Skin of body (tissue), 2 donors: ENCODE measurements around the gene F2RL2. TPM values are rescaled to one million over a fixed set of nuclear protein-coding genes. Genes with fewer than 3 reads are reported as not detected.

Experiments used
- DNase-seq: peaks from one replicate; lab custom pipeline; 2025; lab: John Stamatoyannopoulos, UW
- total RNA-seq: library from RNA; depleted of rRNA; stranded (reverse); fragments of >200 nt; gene quantifications from one replicate; pipeline ENCODE4 v1.2.3, GENCODE V29; 2014

Gene F2RL2
- total RNA-seq, 1 donor from 2014 or later = 12.3 TPM

DNA sequence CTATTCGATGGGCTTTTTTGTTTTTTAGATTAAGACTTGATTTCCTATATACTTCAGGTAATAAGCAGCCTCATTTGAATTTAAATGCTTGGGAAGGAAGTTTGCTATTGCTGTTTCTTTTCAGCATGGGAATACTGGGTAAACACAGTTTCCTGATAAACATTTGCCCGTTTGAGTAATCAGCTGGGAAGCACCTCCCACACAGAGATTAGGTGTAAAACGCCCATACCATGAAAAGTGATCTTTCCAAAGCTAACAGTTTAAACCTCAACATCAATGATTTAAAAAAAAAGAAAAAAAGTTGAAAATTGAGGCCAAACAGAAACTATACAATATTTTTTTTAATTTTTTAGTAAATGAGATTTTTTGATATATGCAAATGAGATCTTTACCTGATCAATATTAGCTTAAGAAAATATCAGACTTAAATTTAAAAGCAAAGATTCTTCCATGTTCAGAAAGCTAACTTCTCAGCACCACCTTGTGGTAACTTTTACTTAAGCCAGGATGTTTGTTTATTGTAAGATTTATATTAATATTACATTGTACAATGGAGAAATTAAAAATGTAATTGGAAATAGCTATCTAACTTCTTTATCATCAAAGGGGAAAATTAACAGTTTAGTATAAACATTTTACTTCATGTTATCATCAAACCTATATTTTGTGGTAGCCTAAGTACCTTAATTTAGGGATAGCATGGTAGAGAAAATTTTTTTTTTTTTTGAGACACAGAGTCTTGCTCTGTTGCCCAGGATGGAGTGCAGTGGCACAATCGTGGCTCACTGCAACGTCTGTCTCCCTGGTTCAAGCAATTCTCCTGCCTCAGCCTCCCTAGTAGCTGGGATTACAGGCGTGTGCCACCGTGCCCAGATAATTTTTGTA is 39.8 kb downstream of the F2RL2 start:
- peak; percentile 20 for DNase-seq

GRCh38 chr5:76582230-76583162 is 40.7 kb downstream of the F2RL2 start:
- peak; percentile 31 for DNase-seq

DNA sequence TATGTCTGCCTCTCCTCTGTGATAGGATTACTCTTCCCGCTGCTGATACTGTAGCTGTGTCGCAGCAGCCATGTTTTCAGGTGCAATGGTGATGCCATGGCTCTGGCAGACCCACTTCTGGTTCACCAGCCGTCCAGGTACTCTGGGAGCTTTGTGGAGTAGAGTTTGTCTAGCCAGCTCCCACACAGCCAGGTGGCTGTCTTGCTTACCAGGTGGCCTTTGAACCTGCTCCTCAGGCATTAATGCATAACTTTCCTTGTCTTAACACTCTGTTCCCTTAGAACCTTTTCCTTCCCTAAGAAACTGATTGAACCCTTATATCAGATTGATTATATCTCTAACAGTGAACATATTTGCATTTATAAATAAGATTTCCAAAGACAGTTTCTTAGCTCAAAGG is 42.2 kb downstream of the F2RL2 start:
- DNase-seq = no peak

DNA sequence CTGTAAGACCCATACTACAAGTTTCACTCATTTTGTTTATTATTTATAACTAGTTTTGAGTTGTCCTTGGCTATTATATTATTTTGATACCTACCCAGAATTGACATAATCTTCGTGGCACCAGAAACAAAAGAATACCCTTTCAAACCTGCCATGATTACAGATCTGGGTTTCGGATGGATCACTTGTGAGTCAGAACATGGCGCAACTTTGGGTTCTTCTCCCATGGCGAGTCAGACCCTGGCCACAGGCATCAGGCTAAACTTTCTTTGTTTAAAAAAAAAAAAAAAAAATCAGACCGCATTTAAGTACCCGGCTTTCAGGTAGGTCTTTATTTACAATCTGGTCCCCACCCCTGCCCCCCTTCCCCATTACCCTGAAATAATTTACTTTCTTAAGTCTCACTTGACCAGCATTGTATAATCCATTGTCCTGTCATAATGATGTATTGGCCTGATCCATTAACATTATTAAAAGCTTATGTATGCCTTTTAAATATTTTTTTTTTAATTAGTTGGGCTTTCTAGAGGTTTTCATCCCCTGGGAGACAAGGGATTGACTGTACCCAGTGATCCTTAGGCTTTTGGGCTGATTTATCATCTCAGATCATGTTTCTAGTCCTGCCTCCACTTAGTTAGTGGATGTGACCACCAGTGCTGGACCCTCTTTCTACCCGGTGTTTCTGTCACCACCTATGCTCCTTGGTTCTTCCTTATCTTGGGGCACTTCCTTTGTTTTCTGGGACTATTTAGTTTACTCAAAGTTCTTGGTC is 43.9 kb downstream of the F2RL2 start:
- DNase-seq = no peak

- no peak for DNase-seq
Measured at GRCh38 chr5:76576996-76577395, 46.2 kb downstream of the F2RL2 start.

DNA sequence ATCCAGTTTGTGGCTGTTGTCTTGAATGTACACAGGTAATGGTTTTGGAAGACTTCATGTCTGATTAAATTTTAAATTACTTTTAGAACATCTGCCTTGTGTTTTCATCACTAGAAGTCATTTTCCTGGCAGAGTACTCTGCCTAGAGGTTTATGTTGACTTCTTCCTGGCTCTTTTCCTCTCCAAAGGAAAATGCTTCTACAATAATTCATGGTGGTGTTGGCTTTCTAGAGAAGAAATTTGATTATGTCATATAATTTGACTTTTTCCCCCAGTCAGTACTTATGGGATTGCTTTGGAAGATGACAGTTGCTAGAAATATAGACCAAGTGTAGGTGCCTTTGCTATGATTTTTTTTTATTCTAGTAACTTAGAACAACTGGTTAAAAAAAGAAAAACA is 46.8 kb downstream of the F2RL2 start:
- DNase-seq = no peak

- DNase-seq = no peak
Measured at GRCh38 chr5:76571559-76571958, 51.6 kb downstream of the F2RL2 start.

DNA sequence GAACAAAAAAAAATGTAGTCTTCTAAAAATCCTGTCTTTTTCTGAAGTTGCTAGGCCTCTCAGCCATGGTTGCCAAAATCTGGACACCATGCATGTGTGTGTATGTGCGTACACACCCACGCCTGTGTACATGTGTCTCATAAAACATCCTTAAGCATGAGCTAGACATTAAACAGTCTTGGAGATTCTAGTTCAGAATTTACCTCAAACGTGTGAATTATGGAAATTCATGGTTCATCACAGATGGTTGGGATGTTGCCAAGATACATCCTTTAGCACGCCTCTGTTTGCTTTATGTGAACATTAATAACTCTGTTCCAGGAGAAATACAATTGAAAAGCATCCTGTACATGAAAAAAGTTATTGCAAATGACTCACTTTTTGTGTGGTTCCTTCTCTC is 53.0 kb downstream of the F2RL2 start:
- no peak for DNase-seq

Other genes with a start within 250 kb of the F2RL2 start
- gene IQGAP2, start 220.1 kb downstream of the F2RL2 start, total RNA-seq = 43.5 TPM
- 59.2 TPM for gene F2R, start 92.7 kb upstream of the F2RL2 start, total RNA-seq
- 32.4 TPM for gene F2RL1, start 195.6 kb upstream of the F2RL2 start, total RNA-seq
- gene S100Z, start 226.6 kb upstream of the F2RL2 start, total RNA-seq = 0.30 TPM